Myocyte (in vitro differentiated cells): ENCODE results near the gene VTCN1. TPM values are rescaled to one million over a fixed set of nuclear protein-coding genes. Genes with fewer than 3 reads are reported as not detected.

Experiments used
- DNase-seq: peaks from one replicate; pipeline ENCODE4 v3.0.0-alpha.2; 2012; ENCODE audit warnings: low read depth
- total RNA-seq: library from RNA; depleted of rRNA; stranded (reverse); fragments of >200 nt; gene quantifications from 2 replicates; pipeline ENCODE4 v1.2.3, GENCODE V29; 2014

The VTCN1 gene
- total RNA-seq, 1 donor from 2014 or later, result not detected

- no peak for DNase-seq
Observed at GRCh38 chr1:117209094-117209493, 1.6 kb downstream of the VTCN1 start.

DNA sequence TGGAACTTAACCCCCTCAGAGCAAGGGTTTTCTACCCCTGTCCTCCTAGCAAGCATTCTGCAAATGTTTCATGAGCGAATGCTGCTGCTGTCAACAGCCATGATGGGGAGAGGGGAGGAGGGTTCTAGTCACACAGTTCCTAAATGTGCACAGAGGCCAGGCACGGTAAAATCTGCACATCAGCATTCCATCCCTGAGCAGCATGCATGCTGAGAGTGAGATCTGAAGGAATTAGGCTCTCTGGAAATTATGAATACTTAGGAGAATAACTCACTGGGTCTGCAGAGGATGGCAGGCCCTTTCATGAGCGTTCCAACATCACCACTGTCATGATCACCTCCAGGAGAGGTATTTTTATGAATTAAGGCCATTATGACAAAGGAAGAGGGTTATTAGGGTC lies 2.1 kb downstream of the VTCN1 start:
- no peak for DNase-seq

DNA sequence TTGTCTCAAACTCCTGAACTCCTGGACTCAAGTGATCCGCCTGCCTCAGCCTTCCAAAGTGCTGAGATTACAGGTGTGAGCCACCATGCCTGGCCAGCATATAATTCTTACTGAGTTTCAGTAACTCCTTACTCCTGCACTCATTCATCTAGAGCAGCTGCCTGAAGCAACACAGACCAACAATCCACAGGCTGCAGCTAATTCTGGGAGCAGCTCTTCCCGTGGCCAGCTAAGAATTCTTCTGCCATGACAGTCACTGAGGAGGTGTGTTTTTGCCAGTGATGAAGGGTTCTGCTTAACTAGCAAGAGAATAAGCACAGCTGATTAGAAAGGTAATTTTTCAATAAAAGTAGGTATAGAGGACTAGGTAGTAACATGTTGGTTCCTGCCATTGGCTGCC lies 5.4 kb downstream of the VTCN1 start:
- DNase-seq, result peak; percentile 81

- no peak for DNase-seq
Observed at GRCh38 chr1:117201808-117202207, 8.9 kb downstream of the VTCN1 start.

DNA sequence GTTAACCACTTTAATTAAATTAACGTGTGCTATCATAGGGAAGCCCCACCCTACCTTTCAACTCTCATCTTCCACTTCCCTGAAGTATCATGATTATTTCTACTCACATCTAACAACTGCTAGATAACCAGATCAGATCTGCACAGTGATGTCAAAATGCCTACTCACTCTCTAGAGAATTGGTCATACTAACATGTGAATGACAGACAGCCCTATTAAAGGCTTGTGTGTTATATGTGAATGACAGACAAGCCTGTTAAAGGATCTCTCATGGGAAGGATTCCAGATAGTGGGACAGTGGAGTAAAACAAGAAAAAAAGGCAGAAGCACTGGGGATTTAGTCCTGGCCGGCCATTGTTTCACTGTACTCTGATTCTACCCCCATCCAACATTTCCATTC lies 12.6 kb downstream of the VTCN1 start:
- DNase-seq, result no peak

DNA sequence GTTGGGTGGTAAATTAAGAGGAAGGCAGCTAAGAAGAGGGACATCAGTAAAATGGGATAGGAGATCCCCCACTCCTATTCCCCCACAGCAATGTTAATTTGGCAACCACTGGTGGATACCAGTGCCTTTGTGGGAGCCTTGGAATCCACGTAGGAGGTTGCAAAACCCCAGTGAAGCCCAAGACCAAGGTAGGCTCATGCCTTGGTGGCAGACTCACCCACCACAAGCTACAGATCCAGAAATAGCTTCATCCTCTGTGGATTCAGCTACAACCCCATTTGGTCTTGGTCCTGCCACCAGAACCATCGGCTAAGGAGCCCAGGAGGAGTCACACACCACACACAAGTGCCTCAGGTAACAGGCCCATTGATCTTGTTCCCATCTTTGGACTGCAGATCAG lies 21.0 kb downstream of the VTCN1 start:
- DNase-seq, result peak; percentile 73

DNA sequence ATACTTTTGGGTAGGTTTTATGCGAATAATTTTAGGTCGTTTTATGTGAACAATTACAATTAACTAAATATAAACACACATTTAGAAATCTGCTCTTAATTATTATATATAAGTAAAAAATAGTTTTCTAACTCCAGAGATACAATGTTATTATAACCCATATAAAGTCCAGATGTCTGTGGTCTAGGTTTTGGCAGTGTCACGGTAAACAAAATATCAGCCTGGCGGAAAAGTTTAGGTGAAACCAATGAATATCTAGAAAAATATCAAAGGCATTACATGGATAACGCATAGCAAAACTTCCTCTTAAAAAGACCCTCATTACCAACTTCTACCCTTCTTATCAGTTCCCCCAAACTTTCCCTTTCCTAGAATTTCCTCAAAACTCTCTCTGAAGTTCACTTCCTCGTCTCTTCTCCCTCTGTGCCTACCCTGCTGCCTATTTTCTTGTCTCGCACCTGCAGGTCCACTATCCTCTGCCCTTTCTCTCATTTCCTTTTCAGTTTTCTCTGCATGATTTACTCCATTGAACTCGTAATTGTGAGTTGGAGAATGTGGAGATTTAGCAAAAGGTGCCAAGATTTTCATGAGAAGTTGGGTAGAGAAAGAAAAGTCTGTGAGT lies 21.8 kb downstream of the VTCN1 start:
- no peak for DNase-seq

DNA sequence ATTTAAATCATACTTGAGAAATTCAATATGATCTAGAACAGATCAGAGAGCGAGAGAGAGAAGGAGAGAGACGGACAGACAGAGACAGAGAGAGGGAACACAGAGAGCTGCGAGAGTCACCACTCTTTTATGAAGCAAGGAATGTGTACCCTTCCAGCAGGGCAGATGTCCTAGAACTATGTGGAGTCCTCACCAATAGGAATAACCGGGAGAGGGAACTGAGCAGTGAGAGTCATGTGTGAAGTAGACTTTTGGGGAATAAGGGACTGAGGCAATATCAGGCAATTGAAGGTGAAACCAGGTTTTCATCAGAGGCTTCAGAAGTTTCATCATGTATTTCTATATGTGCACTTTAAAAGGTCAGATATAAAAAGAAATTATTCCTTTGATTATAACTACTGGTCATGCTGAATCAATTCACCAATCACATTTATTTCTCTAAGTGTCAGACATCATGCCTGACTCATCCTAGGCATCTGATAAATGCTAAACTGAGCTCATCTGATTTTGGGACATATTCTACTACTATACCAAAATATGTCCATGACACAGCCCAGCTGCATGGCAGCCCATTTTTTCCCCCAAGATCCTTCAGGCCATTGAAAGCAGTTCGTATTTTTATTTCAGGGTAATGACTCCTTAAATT lies 22.4 kb downstream of the VTCN1 start:
- DNase-seq, result no peak

- no peak for DNase-seq
Observed at GRCh38 chr1:117183112-117183511, 27.6 kb downstream of the VTCN1 start.

DNA sequence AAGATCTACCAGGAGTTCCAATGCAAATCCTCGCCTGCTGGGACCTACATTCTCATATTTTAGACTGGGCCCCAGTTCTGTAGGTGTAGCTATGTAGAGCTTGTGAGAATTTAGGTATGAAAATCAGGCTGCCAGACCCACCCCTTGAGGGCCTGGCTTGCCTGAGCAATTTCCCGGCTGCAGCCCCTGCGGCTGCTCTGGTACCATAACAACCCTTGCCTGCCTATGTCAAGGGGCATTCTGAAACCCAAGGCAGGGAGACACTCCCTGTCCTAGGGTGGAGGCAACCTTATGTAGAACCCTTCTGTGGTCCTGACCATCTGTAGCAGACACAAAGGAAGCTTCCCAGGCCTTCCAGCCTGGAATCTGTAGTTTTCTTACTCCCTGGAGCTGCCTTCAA lies 28.4 kb downstream of the VTCN1 start:
- no peak for DNase-seq

DNA sequence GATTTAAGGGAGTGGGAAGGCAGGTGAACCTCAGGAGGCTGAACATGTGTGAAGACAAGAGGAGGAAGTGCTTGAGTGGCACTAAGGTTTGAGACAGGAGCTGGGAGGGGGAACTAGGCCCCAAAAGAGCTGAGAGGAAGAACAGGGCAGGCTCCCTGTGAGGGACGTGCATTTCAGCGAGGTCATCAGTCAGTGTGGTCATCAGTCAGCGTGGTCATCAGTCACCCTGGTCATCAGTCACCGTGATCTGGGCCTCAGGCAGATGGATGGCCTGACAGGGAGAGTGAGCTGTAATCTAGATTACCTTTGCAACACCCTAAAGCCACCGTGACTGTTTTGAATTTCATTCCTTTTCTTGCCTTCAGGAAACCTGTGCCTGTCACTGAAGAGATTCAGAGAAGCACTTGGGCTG lies 29.1 kb downstream of the VTCN1 start:
- peak; percentile 23 for DNase-seq

DNA sequence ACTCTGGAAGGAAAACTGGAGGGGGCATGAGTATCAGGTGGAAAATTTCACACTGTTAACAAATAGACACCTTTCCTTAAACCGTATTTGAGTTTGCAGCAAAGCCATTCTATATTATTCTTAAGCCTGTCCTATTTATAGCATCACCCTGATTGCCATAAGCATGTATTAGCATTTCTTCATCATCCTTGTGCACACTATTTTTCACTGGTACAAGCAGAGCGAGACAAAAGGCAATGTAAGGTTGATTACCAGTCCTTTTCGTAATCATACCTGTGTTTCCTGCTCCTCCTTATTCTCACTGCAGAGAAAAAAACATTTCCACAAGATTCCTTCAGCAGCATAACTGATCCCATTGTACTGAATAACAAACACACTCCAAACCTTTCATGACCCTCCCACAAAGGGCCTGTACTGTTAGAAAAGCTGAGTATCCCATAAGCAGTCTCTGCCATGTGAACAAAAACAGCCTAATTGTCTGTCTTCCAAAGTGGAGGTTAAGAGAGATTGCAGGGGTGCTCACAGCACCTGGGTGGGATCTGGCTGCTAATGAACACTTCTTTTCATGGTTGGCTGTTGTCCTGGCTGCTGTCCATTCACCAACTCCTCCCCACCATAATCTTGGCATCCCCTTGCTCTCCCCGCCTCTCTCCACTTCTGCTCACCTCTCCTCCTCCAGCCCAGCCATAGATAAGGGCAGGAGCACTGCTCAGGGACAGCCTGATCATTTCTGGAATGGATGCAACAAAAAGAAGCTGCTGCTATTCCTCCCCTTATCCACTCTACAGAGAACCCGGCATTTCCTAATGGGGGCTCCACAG lies 30.4 kb downstream of the VTCN1 start:
- DNase-seq, result no peak

- no peak for DNase-seq
Observed at GRCh38 chr1:117179471-117179870, 31.3 kb downstream of the VTCN1 start.

DNA sequence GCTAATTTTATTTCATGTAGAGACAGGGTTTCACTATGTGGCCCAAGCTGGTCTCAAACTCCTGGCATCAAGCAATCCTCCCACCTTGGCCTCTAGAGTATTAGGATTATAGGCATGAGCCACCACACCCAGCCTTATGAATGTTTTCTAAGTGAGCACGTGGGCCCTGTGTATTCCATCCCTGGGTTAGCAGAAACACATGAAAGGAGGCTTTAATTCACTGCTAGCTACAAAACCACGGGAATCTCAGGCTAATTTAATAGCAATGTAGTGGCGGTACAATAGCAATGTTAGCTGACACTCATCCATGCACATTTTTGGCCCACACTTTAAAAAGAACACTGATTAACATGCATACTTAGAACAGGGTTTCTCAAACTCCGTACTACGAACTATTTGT lies 32.0 kb downstream of the VTCN1 start:
- DNase-seq, result peak; percentile 14

DNA sequence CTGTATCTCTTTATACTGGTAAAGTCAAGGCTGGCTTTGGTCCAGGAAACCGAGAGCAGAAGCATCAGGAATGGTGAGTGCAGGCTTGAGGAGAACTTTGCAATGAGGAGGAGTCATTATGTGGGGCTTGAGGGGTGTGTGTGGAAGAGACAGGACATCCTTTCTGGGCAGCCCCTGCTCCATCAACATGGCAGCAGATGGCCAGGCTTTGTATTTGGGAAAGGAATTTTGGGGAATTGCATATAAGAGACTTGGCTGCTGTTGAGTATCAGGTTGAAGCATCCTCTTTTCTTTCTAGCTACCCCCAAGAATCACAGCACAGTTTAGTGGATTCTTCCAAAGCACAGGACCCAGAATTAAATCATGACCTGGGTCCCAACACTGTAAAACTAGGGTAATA lies 33.4 kb downstream of the VTCN1 start:
- DNase-seq, result no peak

GRCh38 chr1:117176579-117176978 lies 34.1 kb downstream of the VTCN1 start:
- no peak for DNase-seq

DNA sequence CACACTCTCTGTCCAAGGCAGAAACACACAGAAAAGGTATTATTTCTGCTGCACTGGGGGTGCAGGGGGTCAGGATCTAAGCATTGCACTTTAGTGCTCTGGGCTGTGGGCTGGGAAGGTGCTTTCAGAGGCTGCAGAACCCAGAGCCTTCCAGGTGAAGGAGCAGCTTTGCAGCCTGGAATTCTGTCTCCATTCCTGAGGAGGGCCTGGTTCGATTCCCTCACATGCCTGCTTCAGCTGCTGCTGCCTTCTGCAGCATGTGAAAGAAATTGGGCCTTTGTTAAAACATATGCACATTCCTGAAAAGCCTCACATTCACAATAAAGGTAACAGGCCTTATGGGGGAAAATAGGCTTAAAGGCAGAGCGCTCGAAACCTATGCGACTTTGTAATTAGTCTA lies 35.9 kb downstream of the VTCN1 start:
- DNase-seq, result no peak

- DNase-seq, result no peak
Observed at GRCh38 chr1:117173691-117174090, 37.0 kb downstream of the VTCN1 start.

- DNase-seq, result no peak
Observed at GRCh38 chr1:117173006-117173405, 37.7 kb downstream of the VTCN1 start.

- DNase-seq, result no peak
Observed at GRCh38 chr1:117171900-117172511, 38.7 kb downstream of the VTCN1 start.

- no peak for DNase-seq
Observed at GRCh38 chr1:117169871-117170596, 40.7 kb downstream of the VTCN1 start.
